Esophagus squamous epithelium (tissue), 5 donors: ENCODE results near the gene DHRSX. TPM values are rescaled to one million over a fixed set of nuclear protein-coding genes. Genes with fewer than 3 reads are reported as not detected.

Source experiments
- DNase-seq: peaks from one replicate; lab custom pipeline; 2025; lab: John Stamatoyannopoulos, UW
- H3K27ac ChIP-seq, 4 donors: fragments of 200-600 bp; sonication (generic); one replicate each; pipeline ENCODE4 v1.5.1; 2016 to 2019; ENCODE audit warnings: mild to moderate bottlenecking in 1 of 4
- H3K27me3 ChIP-seq, 4 donors: fragments of 200-600 bp; sonication (generic); 1 replicate in 3 of 4; 2 replicates in 1 of 4; pipeline versions ENCODE4 v1.5.1 to v1.6.0; 2017 to 2021; ENCODE audit warnings: antibody characterized with exemption in 1 of 4
- H3K36me3 ChIP-seq, 3 donors: fragments of 200-600 bp; sonication (generic); one replicate each; pipeline ENCODE4 v1.5.1; 2016 to 2019
- H3K4me1 ChIP-seq, 3 donors: fragments of 200-600 bp; sonication (generic); one replicate each; pipeline ENCODE4 v1.5.1; 2017 to 2019
- H3K4me3 ChIP-seq, 4 donors: fragments of 200-600 bp; sonication (generic); 1 replicate in 3 of 4; 2 replicates in 1 of 4; pipeline ENCODE4 v1.5.1; 2016 to 2019; ENCODE audit warnings: mild to moderate bottlenecking in 2 of 4, moderate library complexity in 1 of 4
- H3K9me3 ChIP-seq, 3 donors: fragments of 200-600 bp; sonication (generic); one replicate each; pipeline ENCODE4 v1.5.1; 2016 to 2019
- POLR2A ChIP-seq, 4 donors: fragments of 450-650 bp; IDR thresholded peaks; one replicate each; pipeline ENCODE4 v1.6.1; 2017; ENCODE audit warnings: antibody characterized with exemption in 4 of 4, mild to moderate bottlenecking in 4 of 4, moderate library complexity in 3 of 4
- WGBS, 2 donors: methylation state at CpG; one replicate each; pipeline ENCODE4 v1.1.5; 2018; 5-methylcytosine and 5-hydroxymethylcytosine counted together
- intact Hi-C: fragments of 100-400 bp; cut with DNase I; formaldehyde crosslinking; loops from one replicate; pipeline ENCODE4 v1.15.0; 2022
- total RNA-seq, 4 donors: library from RNA; depleted of rRNA; stranded (reverse); fragments of >200 nt; gene quantifications; one replicate each; pipeline ENCODE4 v1.1.0, GENCODE V29; 2016
- TF ChIP-seq, protein P1 (sequence below), 6 experiments: fragments of 450-650 bp in 4 of 6; fragments of 200-600 bp in 2 of 6; sonication (generic) in 2 of 6; IDR thresholded peaks; one replicate each; pipeline ENCODE4 v1.5.1; 2016 to 2019; ENCODE audit warnings: antibody characterized with exemption in 6 of 6, mild to moderate bottlenecking in 4 of 6, moderate library complexity in 4 of 6
- donor health status: DM: yes; HTN: yes; CAD: no.

The DHRSX gene
- total RNA-seq, result 10 to 100 TPM in 1 of 4 donors, 1 to 10 TPM in 3; 4.1 to 12.2 (median 8.0) TPM

- no CpG with 5 or more reads among the region's 57 CpGs for WGBS, 2 donors
- no peak for DNase-seq
- H3K4me3 ChIP-seq, result peak within 1 kb of the TSS; percentile 64 to 99 (median 80)
- TF ChIP-seq, protein P1, sequence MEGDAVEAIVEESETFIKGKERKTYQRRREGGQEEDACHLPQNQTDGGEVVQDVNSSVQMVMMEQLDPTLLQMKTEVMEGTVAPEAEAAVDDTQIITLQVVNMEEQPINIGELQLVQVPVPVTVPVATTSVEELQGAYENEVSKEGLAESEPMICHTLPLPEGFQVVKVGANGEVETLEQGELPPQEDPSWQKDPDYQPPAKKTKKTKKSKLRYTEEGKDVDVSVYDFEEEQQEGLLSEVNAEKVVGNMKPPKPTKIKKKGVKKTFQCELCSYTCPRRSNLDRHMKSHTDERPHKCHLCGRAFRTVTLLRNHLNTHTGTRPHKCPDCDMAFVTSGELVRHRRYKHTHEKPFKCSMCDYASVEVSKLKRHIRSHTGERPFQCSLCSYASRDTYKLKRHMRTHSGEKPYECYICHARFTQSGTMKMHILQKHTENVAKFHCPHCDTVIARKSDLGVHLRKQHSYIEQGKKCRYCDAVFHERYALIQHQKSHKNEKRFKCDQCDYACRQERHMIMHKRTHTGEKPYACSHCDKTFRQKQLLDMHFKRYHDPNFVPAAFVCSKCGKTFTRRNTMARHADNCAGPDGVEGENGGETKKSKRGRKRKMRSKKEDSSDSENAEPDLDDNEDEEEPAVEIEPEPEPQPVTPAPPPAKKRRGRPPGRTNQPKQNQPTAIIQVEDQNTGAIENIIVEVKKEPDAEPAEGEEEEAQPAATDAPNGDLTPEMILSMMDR (IDR thresholded peaks at IDR 0.05), result no peak
- peak in 1 of 4 donors; percentile 41 for TF ChIP-seq POLR2A (IDR thresholded peaks at IDR 0.05)
- intact Hi-C loops, result no loop called here
- H3K27me3 ChIP-seq, result no peaks in the 10 kb centered on the region
- no peaks in the 10 kb centered on the region for H3K9me3 ChIP-seq
- H3K4me1 ChIP-seq, result peaks cover 9 to 43% (median 20%) of the 10 kb centered on the region in 3 donors
- H3K36me3 ChIP-seq, result peaks cover 0 to 6% (median 0%) of the 10 kb centered on the region in 3 donors
- peak within 1 kb of the TSS; percentile 84 to 95 (median 90) for H3K27ac ChIP-seq
Observed at GRCh38 chrX:2500803-2501558, at the start of gene DHRSX, which contains the start of gene ZBED1. DHRSX (minus strand) TSS chrX:2500976; CDS start chrX:2500925, 51 bp downstream. ZBED1 (minus strand) TSS chrX:2500976; CDS start chrX:2490719, 10,257 bp downstream.

- no peak for DNase-seq
- Histone ChIP-seq H3K27me3 (no peaks in the 10 kb centered on the region), H3K4me3 (no peak overlapping the region), H3K9me3 (no peaks in the 10 kb centered on the region), H3K36me3 (no peaks in the 10 kb centered on the region), H3K4me1 (peaks cover 0 to 9% (median 0%) of the 10 kb centered on the region in 3 donors), H3K27ac (no peak overlapping the region)
- intact Hi-C loops, result no loop called here
- TF ChIP-seq, protein P1 (IDR thresholded peaks at IDR 0.05), result no peak
- 35 to 46% methylated on average over 7 of the region's 7 CpGs for WGBS, 2 donors
Observed at GRCh38 chrX:2549876-2550275, 49.1 kb upstream of the DHRSX start.

DNA sequence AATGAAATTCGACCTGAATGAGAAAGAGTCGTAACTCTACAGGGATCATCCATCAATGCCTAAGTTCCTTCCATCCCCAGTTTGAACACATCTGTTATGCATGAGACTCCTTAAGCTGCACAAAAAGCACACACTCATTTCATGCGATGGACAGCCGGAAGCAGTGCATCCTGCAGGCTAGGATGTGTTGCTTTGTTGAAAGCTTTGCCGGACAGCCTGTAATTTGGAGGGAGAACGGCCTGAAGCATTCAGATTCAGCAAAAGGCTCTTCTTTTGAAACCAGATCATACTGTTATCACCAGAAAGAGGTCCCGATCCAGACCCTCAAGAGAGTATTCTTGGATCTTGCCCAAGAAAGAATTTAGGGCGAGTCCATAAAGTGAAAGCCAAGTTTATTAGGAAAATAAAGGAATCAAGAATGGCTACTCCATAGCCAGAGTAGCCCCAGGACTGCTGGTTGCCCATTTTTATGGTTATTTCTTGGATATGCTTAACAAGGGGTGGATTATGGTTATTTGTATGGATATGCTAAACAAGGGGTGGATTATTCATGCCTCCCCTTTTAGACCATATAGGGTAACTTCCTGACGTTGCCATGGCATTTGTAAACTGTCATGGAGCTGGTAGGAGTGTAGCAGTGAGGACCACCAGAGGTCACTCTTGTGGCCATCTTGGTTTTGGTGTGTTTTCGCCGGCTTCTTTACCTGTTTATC, 48.1 kb upstream of the DHRSX start:
- Histone ChIP-seq H3K9me3 (no peaks in the 10 kb centered on the region), H3K27me3 (no peaks in the 10 kb centered on the region), H3K36me3 (no peaks in the 10 kb centered on the region), H3K4me3 (no peak overlapping the region), H3K4me1 (peaks cover 0 to 9% (median 0%) of the 10 kb centered on the region in 3 donors), H3K27ac (no peak overlapping the region)
- WGBS, 2 donors, result 61 to 65% methylated on average over 10 to 11 of the region's 11 CpGs
- no peak for TF ChIP-seq POLR2A (IDR thresholded peaks at IDR 0.05)
- TF ChIP-seq, protein P1 (IDR thresholded peaks at IDR 0.05), result no peak
- intact Hi-C loops, result no loop called here
- DNase-seq, result no peak

DNA sequence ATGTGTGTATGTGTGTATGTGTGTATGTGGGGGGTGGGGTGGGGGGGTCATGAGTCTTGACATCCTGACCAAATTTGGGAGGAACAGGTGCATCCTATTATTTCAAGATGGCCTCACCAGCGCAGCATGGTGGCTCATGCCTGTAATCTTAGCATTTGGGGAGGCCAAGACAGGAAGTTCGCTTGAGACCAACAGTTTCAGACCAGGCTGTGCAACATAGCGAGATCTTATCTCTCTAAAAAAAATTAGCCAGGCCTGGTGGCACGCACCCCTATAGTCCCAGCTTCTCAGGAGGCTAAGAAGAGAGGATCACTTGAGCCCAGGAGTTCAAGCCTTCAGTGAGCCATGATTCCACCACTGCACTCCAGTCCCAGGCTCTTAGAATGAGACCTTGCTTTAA, 47.0 kb upstream of the DHRSX start:
- Histone ChIP-seq H3K27ac (no peak overlapping the region), H3K36me3 (no peaks in the 10 kb centered on the region), H3K27me3 (no peaks in the 10 kb centered on the region), H3K4me3 (no peak overlapping the region), H3K9me3 (no peaks in the 10 kb centered on the region), H3K4me1 (peaks cover 0 to 4% (median 0%) of the 10 kb centered on the region in 3 donors)
- intact Hi-C loops, result no loop called here
- no peak for TF ChIP-seq POLR2A (IDR thresholded peaks at IDR 0.05)
- TF ChIP-seq, protein P1 (IDR thresholded peaks at IDR 0.05), result no peak
- 55 to 85% methylated on average over 2 to 4 of the region's 4 CpGs for WGBS, 2 donors
- no peak for DNase-seq

GRCh38 chrX:2546496-2546895, 45.7 kb upstream of the DHRSX start:
- H3K36me3 ChIP-seq, result no peaks in the 10 kb centered on the region
- DNase-seq, result no peak
- H3K27ac ChIP-seq, result no peak overlapping the region
- TF ChIP-seq, protein P1 (IDR thresholded peaks at IDR 0.05), result no peak
- no peak for TF ChIP-seq POLR2A (IDR thresholded peaks at IDR 0.05)
- no peak overlapping the region for H3K4me3 ChIP-seq
- 71 to 73% methylated on average over 1 of the region's 1 CpG for WGBS, 2 donors
- no peaks in the 10 kb centered on the region for H3K27me3 ChIP-seq
- H3K4me1 ChIP-seq, result no peaks in the 10 kb centered on the region
- no peaks in the 10 kb centered on the region for H3K9me3 ChIP-seq
- intact Hi-C loops, result no loop called here
